NT2/D1 (cell line): Measurements from ENCODE around the gene WDR31.

Source experiments
- SUZ12 ChIP-seq: IDR thresholded peaks from 2 replicates; pipeline ENCODE4 v1.6.1; 2011; ENCODE audit not compliant: insufficient read length, insufficient read depth; ENCODE audit errors: extremely low read depth
- YY1 ChIP-seq: IDR thresholded peaks from 2 replicates; pipeline ENCODE4 v1.6.1; 2011; ENCODE audit not compliant: insufficient read length, insufficient read depth
- ZNF274 ChIP-seq: IDR thresholded peaks from 2 replicates; pipeline ENCODE4 v1.6.1; 2011; ENCODE audit warnings: mild to moderate bottlenecking, low read depth, low read length

- no peak for TF ChIP-seq ZNF274
- no peak for TF ChIP-seq YY1
- no peak for TF ChIP-seq SUZ12
Measured at GRCh38 chr9:113368348-113368981, 28.4 kb upstream of the WDR31 start.
